GM21529 (cell line): ENCODE data around the gene CD86.
"Not testable (repeated sequence)": the region's sequence is repeated elsewhere in the genome, so short reads cannot be mapped to it uniquely, and the experiment has no call there.

Experiments used
- ATAC-seq: cut with Tn5 transposase; IDR thresholded peaks from one replicate; pipeline ENCODE4 v1.9.1; 2021; ENCODE audit not compliant: unreplicated experiment

Gene CD86

DNA sequence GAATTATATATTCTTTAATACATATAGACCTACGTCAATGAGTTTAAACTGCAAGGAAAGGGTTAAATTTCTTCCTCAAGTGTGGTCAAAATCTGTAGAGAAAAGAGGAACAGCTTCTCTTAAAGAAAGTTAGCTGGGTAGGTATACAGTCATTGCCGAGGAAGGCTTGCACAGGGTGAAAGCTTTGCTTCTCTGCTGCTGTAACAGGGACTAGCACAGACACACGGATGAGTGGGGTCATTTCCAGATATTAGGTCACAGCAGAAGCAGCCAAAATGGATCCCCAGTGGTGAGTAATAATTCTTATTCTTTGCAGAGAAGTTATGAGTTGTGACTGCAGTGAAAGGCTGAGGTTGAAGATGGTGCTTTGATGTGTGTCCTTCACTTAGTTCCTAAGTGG is at the start of gene CD86:
Gene CD86, plus strand, starts transcription at position 148 of the 400 bp plus-strand sequence. Its CDS starts 128 bp downstream, at position 276.
- peak; percentile 92 for ATAC-seq

DNA sequence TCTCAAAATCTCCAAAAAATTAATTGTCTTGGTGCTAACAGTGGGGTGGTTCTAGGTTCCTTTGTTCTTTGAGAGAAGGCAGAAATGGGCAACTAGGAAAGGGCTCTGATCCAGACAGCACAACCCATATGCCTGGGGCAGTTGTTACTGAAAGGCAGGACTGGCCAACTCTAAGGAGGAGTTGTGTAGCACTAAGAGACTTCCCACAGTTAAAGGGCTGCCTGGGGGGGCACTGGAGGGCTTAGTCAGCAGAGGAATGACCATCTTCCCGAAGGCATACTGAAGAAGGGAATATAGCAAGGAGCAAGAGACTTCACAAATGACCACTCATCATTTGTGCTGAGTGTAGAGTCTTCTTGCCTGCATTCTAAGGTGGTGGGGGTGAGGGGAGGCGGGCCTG is 48.9 kb upstream of the CD86 start:
- ATAC-seq: no peak

GRCh38 chr3:122008166-122008565 is 47.0 kb upstream of the CD86 start:
- no peak for ATAC-seq

DNA sequence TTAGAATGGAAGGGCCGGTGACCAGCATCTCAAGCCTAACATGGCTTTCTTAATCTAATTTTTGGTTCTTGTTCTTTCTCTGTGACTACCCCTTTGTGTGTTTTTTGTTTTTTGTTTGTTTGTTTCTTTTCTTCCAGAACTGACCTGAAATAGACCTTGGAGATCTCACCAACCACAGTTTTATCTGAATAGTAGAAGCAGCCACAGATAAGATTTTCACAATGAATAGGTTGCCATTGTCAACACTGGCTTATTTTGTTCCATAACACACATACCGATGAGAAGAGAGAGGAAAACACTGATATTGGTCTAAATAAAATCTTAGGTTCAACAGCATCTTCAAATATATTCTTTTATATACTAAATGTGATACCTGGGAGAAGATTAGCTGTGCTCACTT is 44.7 kb upstream of the CD86 start:
- no peak for ATAC-seq

GRCh38 chr3:122011396-122011795 is 43.8 kb upstream of the CD86 start:
- no peak for ATAC-seq

- no peak for ATAC-seq
Observed at GRCh38 chr3:122012821-122013220, 42.3 kb upstream of the CD86 start.

DNA sequence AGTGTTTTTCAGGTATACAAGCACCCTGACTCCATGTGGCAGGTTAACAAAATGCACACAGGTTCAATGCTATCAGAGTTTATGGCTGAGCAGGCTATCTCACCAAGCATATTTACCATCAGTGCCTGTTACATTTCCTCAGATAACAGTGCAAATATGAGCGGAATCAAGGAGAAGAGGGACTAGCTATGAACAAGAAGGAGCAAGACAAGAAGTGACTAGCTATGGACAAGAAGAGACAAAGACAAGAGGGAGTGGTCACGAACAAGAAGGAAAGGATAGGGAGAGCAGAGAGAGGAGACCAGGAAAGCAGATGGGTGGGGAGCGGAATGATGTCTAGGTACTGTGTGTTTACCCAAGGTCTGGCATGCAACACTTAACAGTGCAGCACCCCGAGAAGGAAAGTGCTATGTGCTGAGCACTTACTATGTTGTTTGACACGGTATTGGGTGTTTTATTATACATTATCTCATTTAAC is 41.7 kb upstream of the CD86 start:
- ATAC-seq: no peak

DNA sequence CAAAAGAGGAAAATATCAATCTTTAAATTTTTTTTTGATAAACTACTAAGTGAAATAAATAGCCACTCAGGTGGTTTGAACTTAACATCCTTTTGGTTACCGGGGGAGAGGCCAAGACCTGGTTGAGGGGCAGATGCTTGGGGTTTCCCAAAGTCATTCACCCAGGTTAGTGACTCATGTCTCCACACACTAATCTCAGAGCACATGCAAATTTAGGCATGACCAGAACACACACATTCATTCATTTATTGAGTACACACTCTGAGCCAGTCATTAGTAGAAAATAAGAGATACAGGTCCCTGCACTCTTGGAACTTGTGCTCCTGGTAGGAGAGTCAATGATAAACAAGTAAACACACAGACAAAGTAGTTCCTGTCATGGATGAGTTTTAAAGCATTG is 40.4 kb upstream of the CD86 start:
- ATAC-seq: peak; percentile 78

DNA sequence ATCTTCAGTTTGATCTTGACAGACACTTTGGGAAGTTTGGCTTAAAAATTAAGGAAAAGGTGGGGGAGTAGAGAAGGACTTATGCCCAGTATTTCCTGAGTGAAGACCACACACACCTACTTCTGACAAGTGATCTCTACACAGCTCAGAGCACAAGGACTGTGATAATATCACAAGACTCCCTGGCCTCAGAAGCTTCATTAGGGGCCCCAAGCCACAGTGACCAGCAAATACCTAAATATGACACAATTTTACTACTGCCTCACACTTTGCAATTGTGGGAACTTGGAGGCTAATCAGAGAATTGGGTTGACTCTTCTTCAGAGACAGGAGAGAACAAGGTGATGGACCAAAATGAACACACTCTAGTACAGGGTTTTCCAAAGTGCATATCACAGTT is 35.7 kb upstream of the CD86 start:
- no peak for ATAC-seq

GRCh38 chr3:122021037-122021436 is 34.1 kb upstream of the CD86 start:
- no peak for ATAC-seq

GRCh38 chr3:122021811-122022401 is 33.3 kb upstream of the CD86 start, which contains the start of gene ILDR1:
TSS of gene ILDR1 (minus strand) at chr3:122022247. CDS start at chr3:122022077, 170 bp downstream.
- peak; percentile 54 for ATAC-seq

- ATAC-seq: no peak
Observed at GRCh38 chr3:122023335-122023910, 31.7 kb upstream of the CD86 start.

DNA sequence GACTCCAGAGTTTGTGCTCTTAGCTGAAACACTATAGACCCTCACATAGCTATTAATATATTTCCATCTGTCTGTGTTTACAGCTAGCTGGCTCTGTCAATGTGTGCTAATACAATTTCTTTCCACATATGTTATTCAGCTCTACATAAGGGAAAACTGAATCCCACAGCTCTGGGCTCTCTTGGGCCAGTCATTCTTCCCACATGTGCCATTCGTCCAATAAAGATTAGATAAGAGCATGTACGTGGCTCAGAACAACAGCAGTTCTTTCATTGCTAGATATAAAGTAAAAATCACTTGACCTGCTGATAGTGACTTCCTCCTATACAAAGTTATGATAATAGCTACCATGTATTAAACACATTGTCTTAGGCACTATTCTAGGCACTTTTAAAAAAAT is 30.4 kb upstream of the CD86 start:
- ATAC-seq: no peak

GRCh38 chr3:122025296-122025695 is 29.9 kb upstream of the CD86 start:
- peak; percentile 86 for ATAC-seq

GRCh38 chr3:122030381-122031122 is 24.6 kb upstream of the CD86 start:
- peak; percentile 63 for ATAC-seq

- peak; percentile 38 for ATAC-seq
Observed at GRCh38 chr3:122031123-122031468, 24.1 kb upstream of the CD86 start.

GRCh38 chr3:122032531-122032930 is 22.6 kb upstream of the CD86 start:
- ATAC-seq: no peak

- ATAC-seq: no peak
Observed at GRCh38 chr3:122033023-122033422, 22.1 kb upstream of the CD86 start.

GRCh38 chr3:122047296-122047695 is 7.9 kb upstream of the CD86 start:
- ATAC-seq: not testable (repeated sequence)

GRCh38 chr3:122047773-122048172 is 7.4 kb upstream of the CD86 start:
- not testable (repeated sequence) for ATAC-seq

GRCh38 chr3:122052968-122053367 is 2.2 kb upstream of the CD86 start:
- no peak for ATAC-seq

GRCh38 chr3:122057671-122058070 is 2.5 kb downstream of the CD86 start:
- no peak for ATAC-seq
